GM19463 (cell line): Measurements from ENCODE around the gene COMTD1.
"Not testable (repeated sequence)": the region's sequence is repeated elsewhere in the genome, so short reads cannot be mapped to it uniquely, and the experiment has no call there.

Experiments used
- ATAC-seq: cut with Tn5 transposase; IDR thresholded peaks from one replicate; pipeline ENCODE4 v1.9.1; 2021; ENCODE audit warnings: mild to moderate bottlenecking, moderate library complexity; ENCODE audit not compliant: unreplicated experiment

Gene COMTD1

DNA sequence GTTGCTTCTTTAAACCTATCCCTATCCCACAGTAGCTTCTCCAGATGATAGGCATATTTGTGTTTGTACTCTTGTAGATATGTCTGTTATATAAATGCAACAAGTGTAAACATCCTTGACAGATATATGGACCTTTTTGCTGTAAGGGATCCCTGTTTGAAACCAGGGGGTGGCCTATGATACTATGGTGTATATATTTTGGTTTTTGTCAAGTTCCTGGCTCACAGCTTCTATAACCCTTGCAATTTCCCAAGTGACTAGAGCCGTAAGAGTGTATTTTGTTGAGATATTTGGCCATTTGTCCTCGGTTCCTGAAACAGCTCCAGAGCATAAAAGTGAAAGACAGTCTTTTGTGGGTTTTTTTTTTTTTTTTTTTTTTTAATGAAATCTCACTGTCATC lies 9.7 kb downstream of the COMTD1 start:
- no peak for ATAC-seq

DNA sequence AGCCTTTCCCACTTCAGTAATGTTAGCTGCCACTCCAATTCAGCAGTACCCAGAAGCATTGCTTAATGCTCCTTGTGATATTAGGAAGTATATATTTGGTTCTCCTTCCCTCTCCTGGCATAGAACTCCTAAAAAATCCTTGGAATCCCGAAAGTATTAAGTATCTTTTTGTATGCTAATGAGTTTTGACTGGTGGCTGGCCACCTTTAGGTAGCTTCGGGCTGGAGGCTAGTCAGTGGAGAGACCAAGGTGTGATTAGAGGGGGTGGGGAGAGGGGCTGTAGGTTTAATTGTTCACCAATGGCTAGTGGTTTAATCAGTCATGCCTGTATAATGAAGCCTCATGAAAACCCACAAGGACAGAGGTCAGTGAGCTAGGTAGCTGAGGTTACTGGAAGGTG lies 12.2 kb downstream of the COMTD1 start:
- ATAC-seq, result no peak

DNA sequence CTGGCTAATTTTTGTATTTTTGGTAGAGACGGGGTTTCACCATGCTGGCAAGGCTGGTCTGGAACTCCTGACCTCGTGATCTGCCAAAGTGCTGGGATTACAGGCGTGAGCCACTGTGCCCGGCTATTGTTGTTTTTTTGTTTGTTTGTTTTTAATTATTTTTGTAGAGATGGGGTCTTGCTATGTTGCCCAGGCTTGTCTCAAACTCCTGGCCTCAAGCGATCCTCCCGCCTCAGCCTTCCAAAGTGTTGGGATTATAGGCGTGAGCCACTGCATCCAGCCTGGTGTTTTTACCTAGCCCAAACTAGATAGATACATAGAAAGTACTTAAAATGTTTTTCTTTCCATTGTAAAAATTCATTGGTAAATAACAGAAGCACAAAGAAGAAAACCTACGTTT lies 14.3 kb downstream of the COMTD1 start:
- not testable (repeated sequence) for ATAC-seq

DNA sequence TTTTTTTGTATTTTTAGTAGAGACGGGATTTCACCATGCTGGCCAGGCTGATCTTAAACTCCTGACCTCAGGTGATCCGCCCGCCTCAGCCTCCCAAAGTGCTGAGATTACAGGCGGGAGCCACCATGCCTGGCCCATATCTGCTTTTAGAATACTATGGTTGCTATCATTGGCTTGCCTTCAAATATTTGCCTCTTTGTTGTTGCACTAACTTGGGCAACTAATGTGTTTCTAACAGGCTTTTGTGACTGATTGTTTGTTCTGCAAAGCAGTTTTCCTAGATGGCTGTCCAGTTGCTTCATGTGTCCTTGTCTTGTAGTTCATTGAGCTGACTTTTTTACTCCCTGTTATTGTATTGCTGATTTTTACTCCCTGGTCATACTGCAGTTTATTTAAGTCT lies 15.5 kb downstream of the COMTD1 start:
- ATAC-seq, result no peak

DNA sequence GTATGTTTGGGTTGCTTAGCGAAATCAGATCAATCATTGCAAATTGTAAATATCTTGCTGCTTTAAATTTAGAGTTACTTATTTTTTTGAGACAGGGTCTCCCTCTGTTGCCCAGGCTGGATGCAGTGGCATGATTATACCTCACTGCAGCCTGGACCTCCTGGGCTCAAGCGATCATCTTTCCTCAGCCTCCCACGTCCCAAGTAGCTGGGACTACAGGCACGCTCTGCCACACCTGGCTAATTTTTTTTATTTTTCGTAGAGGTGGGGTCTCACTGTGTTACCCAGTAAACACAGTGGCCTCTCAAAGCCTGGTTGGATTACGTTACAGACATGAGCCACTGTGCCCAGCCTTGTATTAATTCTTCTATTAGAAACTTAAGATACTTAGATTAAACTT lies 23.4 kb downstream of the COMTD1 start:
- no peak for ATAC-seq

DNA sequence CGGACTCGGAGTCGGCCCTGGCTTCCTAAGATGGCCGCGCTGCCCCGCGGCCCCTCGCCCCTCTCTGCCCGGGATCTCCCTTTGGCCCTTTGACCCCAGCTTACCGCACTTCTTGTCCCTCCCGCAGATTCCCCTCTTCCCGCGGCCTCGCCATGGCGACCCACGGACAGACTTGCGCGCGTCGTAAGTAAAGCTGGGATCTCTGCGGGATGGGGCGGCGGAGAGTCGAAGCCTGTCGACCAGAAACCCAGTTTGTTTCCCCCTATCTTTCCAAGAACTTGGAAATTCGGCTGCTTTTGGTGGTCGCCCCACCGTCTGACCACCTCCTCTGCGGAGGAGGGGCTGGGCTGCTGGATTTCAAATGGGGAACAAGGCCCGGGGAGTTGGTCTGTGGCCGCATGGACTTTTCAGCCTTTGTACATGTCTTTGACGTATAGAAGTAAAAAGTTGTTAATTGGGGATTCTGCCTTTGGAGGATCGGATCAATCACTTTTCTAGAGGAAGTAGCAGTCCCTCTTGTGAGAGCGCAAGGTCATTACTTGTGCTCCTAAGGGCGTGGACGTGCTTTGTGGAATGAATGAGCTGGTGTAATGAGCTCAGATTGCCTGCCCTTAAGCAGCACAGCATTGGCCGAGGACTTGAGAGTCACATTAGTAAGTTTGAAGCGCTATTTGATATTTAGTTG lies 24.6 kb downstream of the COMTD1 start:
- ATAC-seq, result no peak

DNA sequence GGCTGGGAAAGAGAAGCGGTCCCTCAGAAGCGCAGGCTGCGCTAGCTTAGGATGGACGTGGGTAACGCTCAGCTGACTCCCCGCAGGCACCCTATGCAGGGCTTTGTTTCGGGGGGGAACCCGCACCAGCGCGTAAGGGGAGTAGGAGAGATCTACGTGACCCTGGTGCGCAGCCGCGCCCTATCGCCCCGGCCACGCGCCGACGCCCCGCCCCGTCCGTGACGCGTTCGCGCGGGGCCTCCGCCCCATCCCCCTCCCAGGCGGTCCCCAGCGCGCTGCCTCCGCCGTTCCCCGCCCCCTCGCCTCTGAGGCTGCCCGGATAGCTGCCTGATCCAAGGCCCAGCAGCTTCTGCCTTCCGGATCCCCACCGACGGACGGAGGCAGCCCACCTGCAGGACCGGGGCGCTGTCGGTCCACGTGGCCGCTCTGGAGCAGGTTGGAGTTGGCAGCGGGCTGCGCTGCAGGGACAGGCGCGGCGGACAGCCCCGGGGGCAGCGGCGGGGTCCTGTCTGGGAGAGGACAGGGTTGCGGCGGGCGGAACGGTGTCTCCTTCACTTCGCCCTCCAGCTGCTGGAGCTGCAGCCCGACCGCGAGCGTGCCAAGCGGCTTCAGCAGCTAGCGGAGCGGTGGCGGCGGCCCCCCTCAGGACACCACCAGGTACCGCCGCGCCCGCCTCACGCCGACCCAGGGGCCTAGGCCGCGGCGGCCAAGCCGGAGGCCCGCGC lies 25.3 kb downstream of the COMTD1 start, which contains the start of gene VDAC2:
Gene VDAC2 (plus strand): TSS at position 515 of the 725 bp plus-strand sequence. CDS start 363 bp downstream, outside the sequence.
- ATAC-seq, result peak; percentile 75

DNA sequence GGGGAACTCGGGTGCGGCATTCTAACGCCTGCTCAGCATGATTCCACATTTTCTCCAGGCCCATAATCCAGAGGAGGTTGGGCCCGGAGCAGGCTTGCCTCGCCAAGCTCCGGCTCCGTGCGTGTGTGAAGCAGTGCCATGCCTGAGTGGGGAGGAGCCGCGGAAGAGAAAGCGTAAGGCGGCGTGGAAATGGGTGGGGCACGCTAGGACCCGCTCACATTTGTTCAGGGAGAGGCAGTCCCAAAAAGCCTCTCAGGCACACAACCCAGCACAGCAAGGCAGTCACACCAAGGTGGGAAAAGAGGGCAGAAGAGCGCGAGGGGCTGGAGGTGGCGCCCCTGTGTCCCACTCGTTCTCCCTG lies 25.9 kb downstream of the COMTD1 start:
- ATAC-seq, result peak; percentile 57

DNA sequence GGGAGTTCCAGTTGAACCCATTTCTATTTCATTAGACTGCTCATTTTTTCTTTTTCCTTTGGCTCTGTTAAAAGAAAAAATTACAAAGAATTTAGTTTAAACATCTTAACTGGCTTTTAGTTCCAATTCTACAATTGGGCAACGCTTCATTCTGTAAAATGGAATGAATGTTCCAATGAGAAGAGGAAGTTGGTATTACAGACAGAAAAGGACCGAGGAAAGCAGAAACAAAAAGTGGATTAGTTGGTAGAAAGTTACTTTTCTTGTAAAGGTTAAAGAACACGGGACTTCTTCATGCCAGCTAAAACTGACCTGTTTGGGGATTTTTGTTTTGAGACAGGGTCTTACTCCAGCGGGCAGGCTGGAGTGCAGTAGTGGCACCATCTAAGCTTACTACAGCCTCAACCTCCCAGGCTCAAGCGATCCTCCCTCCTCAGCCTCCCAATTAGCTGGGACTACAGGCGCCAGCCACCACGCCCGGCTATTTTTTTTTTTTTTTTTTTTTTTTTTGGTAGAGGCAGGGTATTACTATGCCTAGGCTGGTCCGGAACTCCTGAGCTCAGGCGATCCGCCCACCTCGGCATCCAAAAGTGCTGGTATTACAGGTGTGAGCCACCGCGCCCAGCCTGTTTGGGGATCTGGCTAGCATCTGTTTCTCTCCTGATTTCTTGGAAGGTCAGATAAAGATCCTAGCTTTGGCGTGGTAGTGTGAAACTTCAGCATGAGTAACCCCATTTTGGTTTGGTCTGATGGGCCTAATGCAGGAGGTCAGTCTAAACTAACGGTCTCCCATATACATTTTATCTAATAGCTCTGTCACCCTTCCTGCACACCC lies 26.5 kb downstream of the COMTD1 start:
- no peak for ATAC-seq

DNA sequence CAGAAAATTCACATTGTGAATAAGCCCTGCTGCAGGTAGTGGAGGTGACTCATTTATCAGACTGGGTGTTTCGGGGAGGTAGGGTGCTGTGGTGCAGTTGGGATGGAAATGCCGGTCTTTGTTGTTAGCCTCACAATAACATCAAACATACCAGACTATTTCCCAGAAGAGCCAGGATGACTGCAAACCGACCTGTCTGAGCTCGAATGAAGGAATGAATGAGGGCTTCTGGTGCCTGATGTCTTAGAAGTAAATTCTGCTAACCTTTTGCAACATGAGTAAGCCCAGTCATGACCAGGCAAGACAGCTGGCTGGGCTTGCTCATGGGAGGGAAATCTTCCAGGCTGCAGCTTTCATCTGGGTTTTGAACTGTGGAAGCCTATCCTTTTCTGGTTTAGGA lies 27.6 kb downstream of the COMTD1 start:
- ATAC-seq, result no peak

DNA sequence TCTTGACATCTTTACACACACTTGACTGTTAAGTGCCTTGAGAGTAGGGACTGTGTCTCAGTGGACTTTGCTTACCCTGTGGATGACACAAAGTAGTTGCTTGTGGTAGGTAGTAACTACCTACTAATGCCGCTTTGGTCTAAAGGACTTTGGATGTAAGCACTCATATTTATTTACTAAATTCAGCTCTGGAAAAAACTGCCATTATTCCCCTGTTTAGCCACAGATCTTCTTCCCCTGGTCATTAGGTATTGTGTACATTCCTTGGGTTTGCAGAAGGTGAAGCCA lies 28.0 kb downstream of the COMTD1 start:
- no peak for ATAC-seq

DNA sequence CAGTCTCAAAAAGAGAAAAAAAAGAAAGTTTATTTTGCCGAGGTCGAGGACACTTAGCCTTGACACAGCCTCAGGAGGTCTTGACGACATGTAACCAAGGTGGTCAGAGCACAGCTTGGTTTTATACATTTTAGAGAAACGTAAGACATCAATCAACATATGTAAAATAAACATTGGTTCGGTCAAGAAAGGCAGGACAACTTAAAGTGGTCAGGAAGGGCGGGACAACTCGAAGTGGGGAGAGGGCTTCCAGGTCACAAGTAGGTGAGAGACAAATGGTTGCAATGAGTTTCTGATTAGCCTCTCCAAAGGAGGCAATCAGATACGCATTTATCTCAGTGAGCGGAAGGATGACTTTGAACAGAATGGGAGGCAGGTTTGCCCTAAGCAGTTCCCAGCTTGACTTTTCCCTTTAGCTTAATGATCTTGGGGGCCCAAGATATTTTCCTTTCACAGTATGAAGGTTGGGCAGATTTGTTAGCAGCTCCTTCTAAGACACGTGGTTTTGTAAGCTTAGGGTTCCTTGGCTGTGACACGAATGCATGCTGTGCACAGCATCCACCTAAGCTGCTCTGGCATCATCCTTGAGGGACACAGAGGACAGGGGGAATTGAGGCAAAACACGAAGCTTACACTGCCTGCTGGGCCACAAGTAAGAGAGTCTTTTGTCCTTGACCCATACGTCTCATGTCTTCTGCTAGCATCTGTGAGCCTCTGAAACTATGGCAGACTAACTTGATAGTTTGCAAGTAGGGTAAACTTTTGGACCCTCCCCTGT lies 28.5 kb downstream of the COMTD1 start:
- ATAC-seq, result no peak

DNA sequence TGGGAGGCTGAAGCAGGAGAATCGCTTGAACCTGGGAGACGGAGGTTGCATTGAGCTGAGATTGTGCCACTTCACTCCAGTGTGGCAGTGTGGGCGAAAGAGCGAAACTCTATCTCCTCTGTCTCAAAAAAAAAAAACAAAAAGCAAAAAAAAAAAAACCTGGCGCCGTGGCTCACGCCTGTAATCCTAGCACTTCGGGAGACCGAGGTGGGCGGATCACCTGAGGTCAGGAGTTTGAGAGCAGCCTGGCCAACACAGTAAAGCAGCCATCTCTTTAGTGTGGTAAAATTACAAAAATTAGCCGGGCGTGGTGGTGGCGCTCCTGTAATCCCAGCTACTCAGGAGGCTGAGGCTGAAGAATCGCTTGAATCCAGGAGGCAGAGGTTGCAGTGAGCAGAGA lies 29.1 kb downstream of the COMTD1 start:
- ATAC-seq, result not testable (repeated sequence)

DNA sequence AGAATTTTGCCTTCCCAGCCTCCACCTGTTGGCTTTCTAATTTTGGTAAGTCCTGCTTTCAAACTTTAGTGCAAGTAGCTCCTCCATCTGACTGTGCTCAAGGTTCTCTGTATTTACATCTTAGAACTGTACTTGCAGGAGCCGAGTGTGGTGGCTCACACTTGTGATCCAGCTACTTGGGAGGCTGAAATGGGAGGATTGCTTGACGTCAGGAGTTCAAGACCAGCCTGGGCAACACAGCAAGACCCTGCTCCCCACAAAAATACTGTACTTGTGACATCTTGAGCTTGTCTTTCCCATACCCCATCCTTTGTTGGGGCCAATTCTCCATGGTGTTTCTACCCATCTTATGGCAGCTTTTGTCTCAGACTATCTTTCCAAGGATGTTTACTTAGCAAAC lies 29.8 kb downstream of the COMTD1 start:
- ATAC-seq, result no peak

DNA sequence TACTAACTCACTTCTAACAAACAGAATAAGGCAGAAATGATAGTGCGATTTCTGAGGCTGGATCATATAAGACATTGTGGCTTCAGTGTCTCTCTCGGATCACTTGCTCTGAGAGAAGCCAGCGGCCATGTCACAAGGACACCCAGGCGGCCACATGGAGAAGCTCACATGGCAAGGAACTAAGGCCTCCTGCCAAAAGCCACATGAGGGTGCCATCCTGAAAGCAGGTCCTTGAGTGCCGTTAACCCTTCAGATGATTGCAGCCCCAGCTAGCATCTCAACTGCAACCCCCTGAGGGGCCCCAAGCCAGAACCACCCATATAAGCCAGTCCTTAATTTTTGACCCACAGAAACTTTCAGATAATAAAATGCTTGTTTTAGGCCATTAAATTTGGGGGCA lies 32.0 kb downstream of the COMTD1 start:
- no peak for ATAC-seq

DNA sequence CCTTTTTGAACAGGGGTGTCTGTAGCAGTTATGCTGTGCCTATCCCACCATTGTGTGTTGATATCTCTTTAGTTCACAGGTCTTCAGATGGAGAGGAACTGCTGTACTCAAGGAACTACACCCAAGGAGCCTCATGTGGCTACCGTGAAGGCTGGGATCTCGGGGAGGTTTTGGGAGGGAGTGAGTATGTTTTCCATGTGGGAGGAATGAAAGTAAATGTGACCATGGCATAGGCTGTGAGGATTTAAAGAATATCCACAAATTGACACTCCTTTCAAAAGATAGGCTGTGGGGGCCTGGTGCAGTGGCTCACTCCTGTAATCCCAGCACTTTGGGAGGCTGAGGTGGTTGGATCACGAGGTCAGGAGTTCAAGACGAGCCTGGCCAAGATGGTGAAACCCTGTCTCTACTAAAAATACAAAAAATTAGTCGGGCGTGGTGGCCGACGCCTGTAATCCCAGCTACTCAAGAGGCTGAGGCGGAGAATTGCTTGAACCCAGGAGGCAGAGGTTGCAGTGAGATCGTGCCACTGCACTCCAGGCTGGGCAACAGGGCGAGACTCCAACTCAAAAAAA lies 32.6 kb downstream of the COMTD1 start:
- ATAC-seq, result not testable (repeated sequence)

DNA sequence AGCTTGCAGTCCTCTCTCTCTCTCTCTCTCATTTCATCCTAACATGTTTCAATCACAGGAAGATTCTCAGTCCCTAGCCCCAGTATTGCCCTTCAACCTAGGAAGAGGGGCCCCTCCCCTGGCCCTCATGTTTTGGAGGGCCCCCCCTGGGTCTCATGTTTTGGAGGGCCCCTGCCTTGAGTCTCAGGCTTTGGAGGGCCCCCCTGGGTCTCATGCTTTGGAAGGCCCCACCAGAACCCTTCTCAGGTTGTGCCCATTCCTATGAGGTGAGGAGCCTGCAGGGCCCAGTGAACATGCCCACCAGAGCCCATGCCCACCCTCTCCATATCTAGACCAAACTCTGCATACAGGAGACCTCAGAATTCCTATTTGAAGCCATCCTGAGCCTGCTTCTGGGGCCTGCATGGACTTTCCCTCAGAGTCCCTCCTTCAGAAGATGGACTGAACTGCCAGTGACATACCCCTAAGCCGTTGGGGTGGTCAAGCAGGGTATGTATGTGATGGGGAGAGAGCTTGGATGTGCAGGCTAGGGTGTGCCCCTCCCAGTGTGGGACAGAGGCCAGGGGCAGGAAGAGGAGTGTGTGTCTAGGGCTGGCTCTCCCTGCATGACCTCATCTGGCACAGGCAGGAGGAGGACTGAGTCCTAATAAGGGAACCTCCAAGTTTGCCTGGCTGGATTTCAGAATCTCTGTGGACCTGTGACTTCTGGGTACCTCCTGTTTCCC lies 33.3 kb downstream of the COMTD1 start:
- no peak for ATAC-seq

DNA sequence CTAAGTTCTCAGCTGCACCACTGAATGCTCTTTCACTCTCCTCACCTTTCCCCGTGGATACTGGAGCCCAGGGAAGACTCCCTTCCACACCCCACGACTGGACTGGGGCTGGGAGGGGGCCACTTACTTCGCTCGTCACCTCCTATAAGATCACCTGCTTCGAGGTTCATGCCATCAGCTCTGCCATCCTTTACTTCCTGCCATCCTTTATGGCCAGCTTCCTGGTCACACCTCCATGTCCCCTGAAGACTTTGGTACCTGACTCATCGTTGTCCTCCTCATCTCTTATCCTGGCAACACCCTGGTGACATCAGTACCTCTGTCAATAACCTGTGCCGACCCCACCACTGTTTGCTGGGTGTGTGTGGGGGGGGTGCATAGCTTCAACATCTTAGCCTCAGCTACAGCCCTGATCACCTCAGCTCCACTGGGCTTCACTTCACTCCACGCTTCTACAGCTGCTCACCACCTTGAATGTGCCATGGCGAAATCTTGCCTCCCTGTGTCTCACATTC lies 33.9 kb downstream of the COMTD1 start:
- ATAC-seq, result no peak

DNA sequence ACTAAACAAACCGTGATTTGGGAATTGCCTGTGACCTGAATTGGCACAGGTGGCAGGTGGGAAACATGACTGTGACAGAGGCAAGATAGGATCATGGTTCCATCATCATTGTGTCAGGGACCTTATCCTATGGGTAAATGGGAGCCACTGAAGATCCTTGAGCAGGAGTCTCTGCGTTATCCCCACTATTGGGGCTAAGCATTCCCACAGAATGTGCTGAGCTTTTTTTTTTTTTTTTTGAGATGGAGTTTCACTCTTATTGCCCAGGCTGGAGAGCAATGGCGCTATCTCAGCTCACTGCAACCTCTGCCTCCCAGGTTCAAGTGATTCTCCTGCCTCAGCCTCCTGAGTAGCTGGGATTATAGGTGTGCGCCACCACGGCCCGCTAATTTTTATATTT lies 35.8 kb downstream of the COMTD1 start:
- not testable (repeated sequence) for ATAC-seq

DNA sequence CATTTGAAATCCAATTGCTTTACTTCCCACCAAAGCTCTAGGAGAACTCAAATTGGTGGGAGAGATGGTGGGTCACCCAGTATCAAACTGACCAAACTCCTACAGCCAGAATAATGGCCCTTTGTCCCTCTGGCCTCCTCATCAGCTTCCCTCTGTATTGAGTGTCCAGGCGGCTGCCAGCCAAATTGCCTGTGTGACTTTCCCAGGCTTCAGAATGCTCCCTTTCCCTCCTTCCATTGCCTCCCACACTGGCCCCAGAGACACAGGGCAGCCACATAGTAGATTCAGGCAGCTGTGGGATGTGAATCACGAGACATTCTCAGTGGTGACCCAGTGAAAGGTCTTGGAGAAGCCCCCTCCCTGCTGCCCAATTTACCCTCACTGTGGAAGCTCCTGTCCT lies 37.9 kb downstream of the COMTD1 start:
- ATAC-seq, result no peak
